ENCODE results near the gene RIGI.

- TF ChIP-seq CTCF (IDR thresholded peaks at IDR 0.05) (no peak), POLR2A (IDR thresholded peaks at IDR 0.05) (no peak)
Observed at GRCh38 chr9:32554107-32554506, 28.1 kb upstream of the RIGI start.

Data from thyroid gland (tissue), 4 donors.